GM21360 (cell line): ENCODE data around the gene TSPAN3.

Experiments
- ATAC-seq: cut with Tn5 transposase; IDR thresholded peaks from one replicate; pipeline ENCODE4 v1.9.1; 2021; ENCODE audit warnings: mild to moderate bottlenecking, moderate library complexity; ENCODE audit not compliant: unreplicated experiment

TSPAN3 gene

DNA sequence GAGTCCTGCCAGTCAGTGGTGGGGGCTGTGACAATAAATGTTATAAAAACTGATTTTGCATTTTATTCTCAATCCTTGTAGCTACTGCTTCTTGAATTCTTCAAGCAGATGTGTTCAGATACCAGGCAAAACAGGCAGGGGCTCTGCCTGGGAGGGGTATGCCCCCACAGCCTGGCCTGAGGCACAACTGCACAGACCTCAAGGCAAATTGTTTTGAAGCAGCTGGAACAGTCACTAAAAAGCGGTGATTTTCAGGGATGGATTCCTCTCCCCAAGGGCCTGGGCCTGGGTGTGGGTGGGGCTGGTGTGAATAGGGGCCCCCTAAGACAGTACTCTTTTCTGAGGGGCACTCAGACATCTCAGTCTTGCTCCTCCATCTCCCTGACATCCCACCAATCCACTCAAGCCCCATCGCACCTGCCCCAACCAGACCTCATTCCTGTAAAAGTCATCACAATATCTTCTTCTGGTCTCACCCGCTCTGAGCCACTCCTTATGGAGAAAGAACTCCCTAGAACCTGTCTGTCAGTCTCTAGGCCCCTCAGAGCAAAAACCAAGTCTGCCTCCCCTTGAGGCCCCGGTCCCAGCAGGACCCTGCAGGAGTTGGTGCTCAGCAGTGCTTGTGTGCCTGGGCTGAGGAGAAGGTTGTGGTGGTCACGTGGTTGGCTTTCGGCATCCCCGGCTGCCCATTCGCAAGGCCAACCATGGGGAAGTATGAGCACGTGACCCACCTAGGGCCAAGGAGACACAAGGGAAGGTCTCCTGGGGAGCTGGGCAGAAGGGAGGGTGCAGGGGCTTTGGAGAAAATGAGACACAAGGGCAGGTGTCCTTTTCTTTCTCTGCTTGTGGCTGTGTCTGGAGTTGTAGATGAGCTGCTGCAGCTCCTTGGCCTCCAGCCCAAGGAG is 78.9 kb downstream of the TSPAN3 start:
- no peak for ATAC-seq
